ENCODE data around the gene GRIA1.
A peak's percentile ranks its signal among the peaks of the same experiment; 100 is the strongest.

Gene GRIA1

GRCh38 chr5:153546566-153546965 lies 56.1 kb downstream of the GRIA1 start:
- DNase-seq (ENCODE audit: low read depth, low spot score) = no peak

GRCh38 chr5:153551537-153552079 lies 61.1 kb downstream of the GRIA1 start:
- DNase-seq (ENCODE audit: low read depth, low spot score) = peak; percentile 70

- no peak for DNase-seq (ENCODE audit: low read depth, low spot score)
Observed at GRCh38 chr5:153552886-153553285, 62.4 kb downstream of the GRIA1 start.

- no peak for DNase-seq (ENCODE audit: low read depth, low spot score)
Observed at GRCh38 chr5:153555420-153556114, 65.1 kb downstream of the GRIA1 start.

GRCh38 chr5:153558957-153559356 lies 68.5 kb downstream of the GRIA1 start:
- DNase-seq (ENCODE audit: low read depth, low spot score) = no peak

- DNase-seq (ENCODE audit: low read depth, low spot score) = no peak
Observed at GRCh38 chr5:153559926-153560325, 69.5 kb downstream of the GRIA1 start.

GRCh38 chr5:153562189-153562588 lies 71.7 kb downstream of the GRIA1 start:
- no peak for DNase-seq (ENCODE audit: low read depth, low spot score)

- DNase-seq (ENCODE audit: low read depth, low spot score) = no peak
Observed at GRCh38 chr5:153565822-153566221, 75.4 kb downstream of the GRIA1 start.

GRCh38 chr5:153569036-153569435 lies 78.6 kb downstream of the GRIA1 start:
- DNase-seq (ENCODE audit: low read depth, low spot score) = no peak

GRCh38 chr5:153571162-153571561 lies 80.7 kb downstream of the GRIA1 start:
- no peak for DNase-seq (ENCODE audit: low read depth, low spot score)

- DNase-seq (ENCODE audit: low read depth, low spot score) = no peak
Observed at GRCh38 chr5:153572411-153573145, 82.1 kb downstream of the GRIA1 start.

- no peak for DNase-seq (ENCODE audit: low read depth, low spot score)
Observed at GRCh38 chr5:153573326-153574033, 83.0 kb downstream of the GRIA1 start.

- DNase-seq (ENCODE audit: low read depth, low spot score) = no peak
Observed at GRCh38 chr5:153584126-153584959, 93.9 kb downstream of the GRIA1 start.

GRCh38 chr5:153584960-153585359 lies 94.5 kb downstream of the GRIA1 start:
- DNase-seq (ENCODE audit: low read depth, low spot score) = no peak

GRCh38 chr5:153585622-153586277 lies 95.3 kb downstream of the GRIA1 start:
- DNase-seq (ENCODE audit: low read depth, low spot score) = no peak

- no peak for DNase-seq (ENCODE audit: low read depth, low spot score)
Observed at GRCh38 chr5:153592081-153592480, 101.6 kb downstream of the GRIA1 start.

- DNase-seq (ENCODE audit: low read depth, low spot score) = no peak
Observed at GRCh38 chr5:153594785-153595184, 104.3 kb downstream of the GRIA1 start.

- no peak for DNase-seq (ENCODE audit: low read depth, low spot score)
Observed at GRCh38 chr5:153598099-153598498, 107.6 kb downstream of the GRIA1 start.

GRCh38 chr5:153601377-153601776 lies 110.9 kb downstream of the GRIA1 start:
- no peak for DNase-seq (ENCODE audit: low read depth, low spot score)

- DNase-seq (ENCODE audit: low read depth, low spot score) = no peak
Observed at GRCh38 chr5:153605386-153605785, 114.9 kb downstream of the GRIA1 start.

- no peak for DNase-seq (ENCODE audit: low read depth, low spot score)
Observed at GRCh38 chr5:153610009-153610408, 119.5 kb downstream of the GRIA1 start.
